AG09309 (cell line): ENCODE results near the gene USP1.
A peak's percentile ranks its signal among the peaks of the same experiment; 100 is the strongest.

Source experiments
- DNase-seq: peaks from one replicate; pipeline ENCODE4 v3.0.0-alpha.2; 2010; ENCODE audit warnings: low read depth
- H3K4me3 ChIP-seq: 2 replicates; pipeline ENCODE4 v1.5.1; 2011; ENCODE audit warnings: mild to moderate bottlenecking, low read depth, low read length, moderate library complexity; ENCODE audit not compliant: control insufficient read depth
- CTCF ChIP-seq: IDR thresholded peaks from 2 replicates; pipeline ENCODE4 v1.5.1; 2011; ENCODE audit warnings: mild to moderate bottlenecking, low read depth, low read length, inconsistent platforms; ENCODE audit not compliant: insufficient read depth, control insufficient read depth; ENCODE audit errors: missing control alignments

Gene USP1

DNA sequence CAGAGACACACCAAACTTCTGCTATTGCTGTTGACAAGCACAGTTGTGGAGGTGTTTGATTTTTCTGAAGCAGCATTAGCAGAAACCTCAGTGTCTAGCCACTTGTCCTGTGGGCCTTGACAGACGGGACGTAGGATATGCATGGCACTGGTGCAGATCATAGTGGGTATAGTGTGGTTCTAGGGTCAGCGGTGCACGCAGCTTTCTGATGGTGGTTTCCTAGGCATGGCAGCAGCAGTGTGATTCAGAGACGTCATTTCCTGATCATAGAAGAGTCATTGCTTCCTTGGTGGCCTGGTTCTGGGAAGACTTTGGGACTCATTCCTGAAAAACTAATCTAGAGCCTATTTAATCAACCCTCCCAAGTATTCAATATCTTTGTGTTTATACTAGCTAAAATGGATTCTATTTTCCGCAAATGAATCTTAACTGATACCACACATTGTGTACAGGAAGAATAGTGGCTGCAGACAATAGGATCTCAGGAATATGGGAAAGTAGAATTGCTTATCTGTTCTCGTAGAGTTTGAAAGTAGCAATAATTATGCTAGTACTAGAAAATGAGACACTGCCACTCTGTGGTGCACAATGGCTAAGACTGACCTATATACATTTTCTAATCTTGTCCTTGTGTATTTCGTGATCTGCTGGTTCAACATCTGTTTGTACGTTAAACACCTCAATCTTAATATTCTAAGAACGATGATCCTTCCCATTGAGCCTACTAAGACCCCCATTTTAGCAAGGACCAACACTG lies 2.8 kb upstream of the USP1 start:
- no peak for DNase-seq
- no peak overlapping the region for H3K4me3 ChIP-seq
- TF ChIP-seq CTCF = peak; percentile 26

GRCh38 chr1:62434618-62435001 lies 2.2 kb upstream of the USP1 start:
- no peak for TF ChIP-seq CTCF
- no peak for DNase-seq
- no peak overlapping the region for H3K4me3 ChIP-seq

DNA sequence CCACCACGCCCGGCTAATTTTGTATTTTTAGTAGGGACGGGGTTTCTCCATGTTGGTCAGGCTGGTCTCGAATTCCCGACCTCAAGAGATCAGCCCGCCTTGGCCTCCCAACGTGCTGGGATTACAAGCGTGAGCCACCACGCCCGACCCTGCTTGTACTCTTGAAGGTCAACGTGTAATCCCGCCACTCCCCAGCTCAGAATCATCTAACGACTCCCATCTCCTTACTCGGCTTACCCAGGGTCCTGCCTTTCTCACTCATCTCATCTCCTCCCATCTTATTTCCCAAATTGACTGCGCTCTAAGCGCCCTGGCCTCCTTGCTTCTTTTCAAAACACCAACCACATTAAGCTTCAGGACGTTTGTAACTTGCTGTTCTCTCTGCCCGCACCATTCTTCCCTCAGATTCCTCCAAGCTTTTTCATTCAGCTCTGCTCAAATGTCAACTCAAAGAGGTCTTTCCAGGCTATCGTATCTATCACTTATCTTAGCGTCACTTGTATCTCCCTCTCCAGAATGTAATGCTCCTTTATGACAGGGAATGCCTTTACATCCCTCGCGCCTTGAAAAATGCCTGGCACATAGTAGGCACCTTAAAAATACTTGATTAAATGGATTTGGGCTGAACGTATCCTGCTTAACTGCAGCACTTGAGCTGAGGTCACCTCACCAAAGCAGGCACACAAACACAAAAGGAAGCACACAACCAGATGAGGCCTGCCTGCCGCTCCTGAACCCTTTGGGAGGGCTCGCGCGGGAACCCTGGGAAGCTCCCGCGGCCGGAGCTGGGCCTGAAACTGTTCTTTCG lies 1.4 kb upstream of the USP1 start:
- peak overlapping the region; percentile 57 for H3K4me3 ChIP-seq
- no peak for DNase-seq

GRCh38 chr1:62436039-62436465 lies 797 bp upstream of the USP1 start:
- no peak for DNase-seq
- no peak for TF ChIP-seq CTCF
- H3K4me3 ChIP-seq = peak overlapping the region; percentile 57

More for the DNA sequence above, 1.4 kb upstream of the USP1 start:
- no peak for TF ChIP-seq CTCF

DNA sequence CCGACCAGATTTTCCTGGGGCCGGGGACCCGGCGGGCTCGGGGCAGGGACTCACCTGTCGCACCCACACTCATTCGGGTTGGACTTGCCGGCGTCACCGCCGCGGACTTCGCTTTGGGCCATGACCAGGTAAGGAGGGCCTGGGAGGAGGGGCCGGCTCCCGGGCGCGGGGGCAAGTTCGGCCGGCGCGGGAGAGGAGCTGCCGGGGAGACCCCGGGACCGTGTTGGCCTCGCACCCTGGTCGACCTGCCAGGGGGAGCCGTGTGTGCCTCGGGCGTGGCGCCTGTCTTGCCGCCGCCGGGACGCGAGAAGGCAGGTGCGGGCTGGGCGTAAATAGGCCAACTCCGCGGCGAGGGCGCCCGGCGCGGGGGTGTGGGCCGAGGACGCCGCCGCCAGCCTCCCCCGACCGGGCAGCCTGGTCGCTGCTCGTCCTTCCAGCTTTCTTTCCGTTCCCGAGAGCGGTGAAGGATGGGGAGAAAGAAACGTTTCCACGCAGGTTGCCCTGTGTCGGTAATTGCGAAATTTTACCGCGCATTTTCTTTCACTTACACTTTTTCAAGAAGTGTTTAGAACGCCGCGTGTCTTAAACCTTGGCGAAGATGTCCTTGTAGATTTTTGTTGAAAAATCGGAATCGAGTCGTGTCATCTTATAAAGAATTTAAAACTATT lies 558 bp downstream of the USP1 start:
- no peak for DNase-seq
- no peak for TF ChIP-seq CTCF

DNA sequence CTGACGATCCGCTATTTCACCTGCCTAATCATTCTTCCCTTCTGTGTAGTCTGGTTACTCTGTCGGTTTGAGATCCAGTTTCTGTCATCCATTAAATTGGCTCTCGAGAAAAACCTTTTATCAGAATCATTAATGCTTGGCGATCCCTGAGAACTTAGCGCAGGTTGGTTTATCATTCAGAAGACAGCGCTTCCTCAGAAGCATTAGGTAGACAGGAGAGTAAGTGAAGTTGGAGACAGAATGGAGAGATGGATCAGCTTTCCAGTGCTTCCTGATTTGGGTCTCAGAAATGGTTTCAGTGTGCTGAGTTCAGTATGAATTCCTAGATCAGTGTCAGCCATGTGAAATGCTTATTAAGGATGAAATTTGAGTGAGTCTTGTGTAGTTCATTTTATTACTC lies 1.3 kb downstream of the USP1 start:
- no peak for TF ChIP-seq CTCF
- DNase-seq = no peak
- H3K4me3 ChIP-seq = peak overlapping the region; percentile 57

More for the DNA sequence above, 558 bp downstream of the USP1 start:
- H3K4me3 ChIP-seq = peak overlapping the region; percentile 57
